ENCODE results near the gene PPP1R37.

PPP1R37 gene

DNA sequence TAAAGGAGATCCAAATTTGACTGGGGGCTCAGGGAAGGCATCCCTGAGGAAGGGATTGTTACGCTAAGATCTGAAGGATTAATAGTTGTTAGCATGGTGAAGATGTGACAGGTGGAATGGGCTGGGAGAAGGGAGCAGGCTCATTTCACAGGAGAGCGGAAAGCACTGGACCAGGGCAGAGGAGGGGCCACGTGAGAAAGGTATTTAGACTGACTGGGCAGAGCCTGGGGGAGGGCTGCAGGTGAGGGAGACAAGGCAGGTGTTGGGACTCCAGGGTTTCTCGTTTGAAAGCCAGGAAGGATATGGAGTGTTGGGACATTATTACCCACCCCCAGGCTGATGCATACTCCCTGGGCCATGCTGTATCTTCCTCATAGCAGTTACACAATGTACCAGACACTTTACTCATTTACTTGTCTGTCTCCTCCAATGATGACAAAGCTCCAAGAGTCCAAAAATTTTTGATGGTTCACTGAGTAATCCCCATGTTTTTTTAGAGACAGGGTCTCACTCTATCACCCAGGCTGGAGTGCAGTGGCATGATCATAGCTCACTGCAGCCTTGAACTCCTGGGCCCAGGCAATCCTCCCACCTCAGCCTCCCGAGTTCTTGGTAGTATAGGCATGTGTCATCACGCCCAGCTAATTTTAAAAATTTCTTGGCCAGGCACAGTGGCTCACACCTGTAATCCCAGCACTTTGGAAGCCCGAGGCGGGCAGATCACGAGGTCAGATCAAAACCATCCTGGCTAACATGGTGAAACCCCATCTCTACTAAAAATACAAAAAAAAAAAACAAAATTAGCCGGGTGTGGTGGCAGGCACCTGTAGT lies 82.8 kb downstream of the PPP1R37 start:
- peak; percentile 47 to 74 for DNase-seq

DNA sequence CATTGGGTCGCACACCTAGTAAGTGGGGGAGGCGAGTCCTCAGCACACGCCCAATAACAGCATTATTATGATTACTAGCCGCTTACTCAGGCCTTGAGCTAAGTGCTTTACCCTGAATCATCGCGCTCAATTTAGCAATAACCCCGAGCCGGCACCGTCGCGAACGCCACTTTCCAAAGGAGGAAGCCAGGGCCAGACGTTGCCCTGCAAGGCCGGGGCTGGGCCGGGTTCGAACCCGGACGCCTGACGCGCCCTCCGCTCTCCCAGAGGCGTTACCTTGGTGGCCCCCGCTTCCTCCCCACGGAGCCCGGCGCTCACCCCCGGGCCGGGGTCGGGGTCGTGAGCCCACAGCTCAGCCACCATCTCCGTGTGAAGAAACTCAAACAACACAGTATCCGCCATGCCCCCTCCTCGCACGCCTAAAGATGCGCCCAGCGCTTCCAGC lies 84.9 kb downstream of the PPP1R37 start, which contains the start of gene TRAPPC6A:
TRAPPC6A (minus strand) TSS at position 421 of the 445 bp plus-strand sequence; CDS start at position 402, 19 bp downstream.
- DNase-seq, result peak; percentile 87 to 88

DNA sequence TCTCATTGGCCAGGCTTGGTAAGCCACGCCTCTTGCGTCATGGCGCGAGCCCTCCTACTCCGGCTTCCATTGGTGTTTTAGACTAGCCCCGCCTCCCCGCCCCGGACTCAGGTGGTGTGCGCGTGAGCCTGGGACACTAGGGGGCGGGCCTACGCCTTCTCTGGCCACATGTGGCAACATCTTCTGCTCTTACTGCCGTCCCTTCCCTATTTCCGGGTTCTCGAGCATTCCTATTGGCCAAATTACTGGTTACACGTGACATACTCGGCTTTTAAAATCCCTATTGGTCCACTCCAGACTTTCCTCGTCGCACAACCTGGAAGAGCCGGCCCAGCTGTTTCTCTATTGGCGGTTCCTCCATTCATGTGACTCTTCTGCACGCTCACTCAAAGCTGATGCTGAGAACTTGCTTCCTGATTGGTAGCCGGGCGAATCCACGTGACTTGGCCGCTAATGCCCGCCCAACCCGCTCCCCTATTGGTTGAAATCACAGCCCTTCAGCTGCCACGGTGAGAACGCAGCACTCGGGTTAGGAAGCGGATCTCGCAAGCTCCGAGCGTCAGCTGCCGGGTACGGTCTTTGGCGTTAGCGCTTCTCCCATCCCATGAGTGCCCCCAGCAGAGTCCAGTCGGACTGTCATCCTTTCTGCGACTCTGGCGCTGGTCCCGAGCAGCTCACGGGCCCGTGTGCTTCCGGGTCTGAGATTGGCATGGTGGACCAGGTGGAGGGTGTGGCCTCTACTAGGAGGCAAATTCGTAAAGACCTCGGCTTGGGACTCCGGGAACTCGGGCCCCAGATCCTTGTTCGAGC lies 85.5 kb downstream of the PPP1R37 start, which contains the start of gene BLOC1S3:
BLOC1S3 (plus strand) TSS at position 523 of the 810 bp plus-strand sequence. CDS start 513 bp downstream, outside the sequence.
- DNase-seq, result peak; percentile 100

DNA sequence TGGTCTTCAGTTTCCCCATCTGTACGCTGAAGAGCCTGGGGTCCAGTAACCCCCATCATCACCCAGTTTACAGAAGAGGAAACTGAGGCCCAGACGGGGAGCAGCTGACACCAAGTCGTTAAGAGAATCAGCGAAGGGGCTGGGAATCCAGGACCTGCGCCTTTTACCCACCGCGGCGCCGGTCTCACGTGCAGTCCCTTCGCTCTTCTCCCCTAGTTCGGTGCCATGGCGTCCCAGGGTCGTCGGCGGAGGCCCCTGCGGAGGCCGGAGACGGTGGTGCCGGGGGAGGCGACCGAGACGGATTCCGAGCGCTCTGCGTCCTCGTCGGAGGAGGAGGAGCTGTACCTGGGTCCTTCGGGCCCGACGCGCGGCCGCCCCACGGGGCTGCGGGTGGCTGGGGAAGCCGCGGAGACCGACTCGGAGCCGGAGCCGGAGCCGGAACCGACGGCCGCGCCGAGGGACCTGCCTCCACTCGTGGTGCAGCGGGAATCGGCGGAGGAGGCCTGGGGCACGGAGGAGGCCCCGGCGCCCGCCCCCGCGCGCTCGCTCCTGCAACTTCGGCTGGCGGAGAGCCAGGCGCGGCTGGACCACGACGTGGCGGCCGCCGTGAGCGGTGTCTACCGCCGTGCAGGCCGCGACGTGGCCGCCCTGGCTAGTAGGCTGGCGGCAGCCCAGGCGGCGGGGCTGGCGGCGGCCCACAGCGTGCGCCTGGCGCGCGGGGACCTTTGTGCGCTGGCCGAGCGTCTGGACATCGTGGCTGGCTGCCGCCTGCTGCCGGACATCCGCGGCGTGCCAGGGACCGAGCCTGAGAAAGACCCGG lies 86.3 kb downstream of the PPP1R37 start:
- DNase-seq, result peak; percentile 21 to 29

DNA sequence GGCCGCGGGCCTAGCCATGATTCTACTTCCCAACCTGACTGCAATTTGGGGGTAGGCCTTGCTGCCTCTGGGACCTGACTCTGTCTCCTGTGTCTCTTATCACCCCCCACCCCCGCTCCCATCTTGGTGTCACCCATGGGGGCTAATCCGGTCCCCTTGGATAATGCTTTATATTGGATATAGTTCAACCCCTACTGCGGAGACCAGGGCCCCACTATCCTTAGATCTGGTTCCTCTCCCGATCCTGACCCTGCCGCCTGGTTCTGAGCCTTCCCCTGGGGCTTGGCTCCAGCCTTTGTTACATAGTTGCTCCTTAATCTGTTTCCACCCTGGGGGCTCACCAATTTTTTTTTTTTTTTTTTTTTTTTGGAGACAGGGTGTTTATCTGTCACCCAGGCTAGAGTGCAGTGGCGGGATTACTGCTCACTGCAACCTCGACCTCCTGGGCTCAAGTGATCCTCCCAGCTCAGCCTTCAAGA lies 87.0 kb downstream of the PPP1R37 start:
- DNase-seq, result no peak

DNA sequence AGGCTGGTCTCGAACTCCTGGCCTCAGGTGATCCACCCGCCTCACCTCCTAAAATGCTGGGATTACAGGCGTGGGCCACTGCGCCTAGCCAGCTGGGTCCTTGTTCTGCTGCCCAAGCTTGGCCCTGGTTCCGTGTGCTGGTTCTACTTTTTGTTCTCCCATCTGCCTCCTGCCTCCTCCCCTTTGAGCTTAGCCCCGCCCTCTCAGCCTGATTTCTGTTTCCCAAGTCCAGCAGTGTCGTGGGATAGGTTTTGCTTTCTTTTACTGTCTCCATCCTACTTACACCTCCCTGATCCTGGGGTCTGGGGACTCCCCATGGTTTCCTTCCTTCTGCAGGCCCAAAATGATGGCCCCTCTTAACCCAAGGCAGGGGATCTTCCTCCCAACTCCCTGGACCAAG lies 88.0 kb downstream of the PPP1R37 start:
- peak; percentile 45 to 49 for DNase-seq

DNA sequence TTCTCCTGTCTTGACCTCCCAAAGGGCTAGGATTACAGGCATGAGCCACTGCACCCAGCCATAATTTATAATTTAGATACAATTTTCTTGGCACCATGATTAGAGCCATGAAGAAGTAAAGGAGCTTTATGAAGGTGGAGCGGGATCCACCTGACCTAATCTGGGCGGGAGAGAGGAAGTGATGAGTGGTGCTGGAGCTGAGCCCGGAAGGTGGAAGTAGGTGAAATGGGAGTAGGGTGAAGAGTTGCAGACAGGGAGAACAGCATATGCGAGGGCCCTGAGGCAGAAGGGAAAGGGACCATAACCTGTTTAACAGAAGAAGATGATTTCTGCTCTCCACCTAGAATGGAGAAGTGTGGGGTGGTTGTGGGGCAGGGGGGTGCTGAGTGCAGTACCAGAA lies 89.8 kb downstream of the PPP1R37 start:
- no peak for DNase-seq

DNA sequence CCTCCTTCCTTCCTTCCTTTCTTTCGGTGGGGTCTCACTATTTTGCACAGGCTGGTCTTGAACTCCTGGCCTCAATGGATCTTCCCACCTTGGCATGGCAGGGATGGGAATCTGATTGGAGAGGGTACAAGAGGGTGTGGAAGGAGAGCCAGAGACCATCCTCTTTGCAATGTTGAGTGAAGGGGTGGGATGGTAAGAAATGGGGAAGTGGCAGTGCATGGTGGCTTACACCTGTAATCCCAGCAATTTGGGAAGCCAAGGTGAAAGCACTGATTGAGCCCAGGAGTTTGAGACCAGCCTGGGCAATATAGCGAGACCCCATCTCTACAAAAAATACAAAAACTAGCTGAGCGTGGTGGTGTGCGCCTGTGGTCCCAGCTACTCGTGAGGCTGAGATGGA lies 91.1 kb downstream of the PPP1R37 start:
- no peak for DNase-seq

DNA sequence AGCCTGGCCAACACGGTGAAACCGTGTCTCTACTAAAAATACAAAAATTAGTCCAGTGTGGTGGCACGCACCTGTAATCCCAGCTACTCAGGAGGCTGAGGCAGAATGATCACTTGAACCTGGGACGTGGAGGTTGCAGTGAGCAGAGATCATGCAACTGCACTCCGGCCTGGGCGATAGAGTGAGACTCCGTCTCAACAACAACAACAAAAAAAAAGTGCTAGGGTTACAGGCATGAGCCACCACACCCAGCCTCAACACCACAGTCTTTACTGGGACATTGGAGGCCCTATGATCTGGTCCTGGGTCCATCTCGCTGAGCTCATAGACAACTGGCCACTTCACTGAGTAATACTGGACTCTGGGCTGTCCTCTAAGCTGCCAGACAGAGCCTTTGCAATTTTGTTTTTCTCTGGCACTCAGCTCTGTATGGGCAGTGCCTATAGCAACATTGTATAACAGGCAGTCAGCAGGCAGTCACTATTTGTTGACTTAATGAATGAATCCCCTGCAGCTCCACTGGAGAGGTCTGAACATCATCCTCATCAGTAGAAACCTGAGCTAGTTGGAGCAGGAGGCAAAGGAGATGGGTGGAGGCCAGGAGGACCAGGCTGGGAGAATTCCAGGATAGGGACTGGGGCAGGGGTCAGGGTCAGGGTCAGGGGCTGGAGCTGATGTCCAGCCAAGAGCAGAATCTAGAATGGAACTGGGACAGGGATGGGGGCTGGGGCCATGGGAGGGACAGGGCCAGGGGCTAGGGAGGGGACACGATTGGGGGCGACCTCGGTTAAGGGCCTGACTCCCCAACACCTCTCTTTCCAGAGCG lies 93.7 kb downstream of the PPP1R37 start:
- DNase-seq, result no peak

DNA sequence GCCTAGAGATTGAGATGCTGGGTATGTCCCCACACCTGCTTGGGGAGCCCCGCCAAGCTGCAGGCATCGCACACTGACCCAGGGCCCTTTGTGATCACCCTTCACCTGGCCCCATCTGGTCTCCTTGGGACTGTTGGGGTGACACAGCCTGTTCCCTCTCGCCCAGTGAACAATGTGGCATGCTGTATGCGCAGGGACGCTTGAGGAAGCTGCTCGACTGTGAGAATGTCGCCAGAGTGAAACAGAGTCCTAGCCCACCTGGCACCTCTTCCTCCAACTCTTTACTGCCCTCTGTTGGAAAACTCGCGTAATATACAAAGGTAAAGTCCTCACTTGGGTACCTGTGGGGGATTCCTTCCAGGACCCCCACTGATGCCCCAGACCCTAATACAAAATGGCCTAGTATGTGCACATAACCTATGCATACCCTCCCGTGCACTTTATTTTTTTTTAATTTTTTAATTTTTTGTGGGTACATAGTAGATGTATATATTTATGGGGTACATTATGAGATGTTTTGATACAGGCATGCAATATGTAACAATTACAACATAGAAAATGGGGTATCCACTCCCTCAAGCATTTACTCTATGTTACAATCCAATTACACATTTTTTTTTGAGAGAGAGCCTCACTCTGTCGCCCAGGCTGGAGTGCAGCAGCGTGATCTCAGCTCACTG lies 94.6 kb downstream of the PPP1R37 start:
- DNase-seq, result no peak

DNA sequence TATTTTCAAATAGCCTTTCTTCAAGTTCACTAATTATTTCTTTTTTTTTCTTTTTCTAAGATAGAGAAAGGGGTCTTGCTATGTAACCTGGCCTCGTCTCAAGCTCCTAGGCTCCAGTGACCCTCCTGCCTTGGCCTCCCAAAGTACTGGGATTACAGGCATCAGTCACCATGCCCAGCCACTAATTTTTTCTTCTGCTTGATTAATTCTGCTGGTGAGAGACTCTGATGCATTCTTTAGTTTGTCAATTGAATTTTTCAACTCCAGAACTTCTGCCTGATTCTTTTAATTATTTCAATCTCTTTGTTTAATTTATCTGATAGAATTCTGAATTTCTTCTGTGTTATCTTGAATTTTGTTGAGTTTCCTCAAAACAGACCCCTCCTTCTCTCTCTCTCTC lies 97.0 kb downstream of the PPP1R37 start:
- DNase-seq, result no peak

DNA sequence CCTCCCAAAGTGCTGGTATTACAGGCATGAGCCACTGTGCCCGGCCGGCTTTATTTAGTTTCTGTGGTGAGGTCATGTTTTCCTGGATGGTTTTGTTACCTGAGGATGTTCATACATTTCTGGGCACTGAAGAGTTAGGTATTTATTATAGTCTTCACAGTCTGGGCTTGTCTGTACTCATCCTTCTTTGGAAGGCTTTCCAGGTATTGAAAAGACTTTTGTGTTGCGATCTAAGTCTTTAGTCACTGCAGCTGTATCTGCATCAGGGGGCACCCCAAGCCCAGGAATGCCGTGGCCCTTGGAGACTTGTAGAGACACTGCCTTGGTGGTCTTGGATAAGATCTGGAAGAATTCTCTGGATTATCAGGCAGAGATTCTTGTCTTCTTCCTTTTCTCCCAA lies 98.4 kb downstream of the PPP1R37 start:
- DNase-seq, result no peak

DNA sequence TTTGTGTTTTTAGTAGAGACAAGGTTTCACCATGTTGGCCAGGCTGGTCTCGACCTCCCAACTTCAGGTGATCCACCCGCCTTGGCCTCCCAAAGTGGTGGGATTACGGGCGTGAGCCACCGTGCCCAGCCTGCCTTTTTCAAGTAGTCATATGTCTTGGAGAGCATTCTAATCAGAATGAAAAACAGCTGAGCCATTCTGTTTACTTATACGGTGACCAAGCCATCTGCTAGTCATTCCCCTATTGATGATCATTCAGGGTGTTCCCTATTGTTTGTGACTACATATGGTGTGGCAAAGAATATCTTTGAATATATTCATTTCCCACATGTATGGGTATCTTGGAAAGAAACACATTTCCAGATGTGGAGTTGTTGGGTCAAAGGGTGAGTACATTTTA lies 102.8 kb downstream of the PPP1R37 start:
- DNase-seq, result no peak
